Lower lobe of right lung (tissue), 2 donors: ENCODE results near the gene FLT3. TPM values are rescaled to one million over a fixed set of nuclear protein-coding genes. Genes with fewer than 3 reads are reported as not detected.
A peak's percentile ranks its signal among the peaks of the same experiment; 100 is the strongest.

Source experiments
- ATAC-seq, 2 donors: fragments of 200-7000 bp; cut with Tn5 transposase; one replicate each; pipeline ENCODE4 v1.9.1; 2020 to 2022; ENCODE audit warnings: mild to moderate bottlenecking in 2 of 2, moderate library complexity in 2 of 2
- DNase-seq: peaks from one replicate; pipeline ENCODE4 v3.0.0-alpha.2; 2020
- H3K27ac ChIP-seq: fragments of 200-600 bp; one replicate; pipeline ENCODE4 v1.8.0; 2022
- H3K27me3 ChIP-seq: fragments of 200-600 bp; one replicate; pipeline ENCODE4 v1.8.0; 2022; ENCODE audit warnings: low read depth
- H3K36me3 ChIP-seq: fragments of 200-600 bp; one replicate; pipeline ENCODE4 v1.8.0; 2022; ENCODE audit warnings: mild to moderate bottlenecking
- H3K4me1 ChIP-seq: fragments of 200-600 bp; one replicate; pipeline ENCODE4 v1.8.0; 2022
- H3K4me3 ChIP-seq: fragments of 200-600 bp; one replicate; pipeline ENCODE4 v1.8.0; 2022; ENCODE audit warnings: mild to moderate bottlenecking
- H3K9me3 ChIP-seq: fragments of 200-600 bp; one replicate; pipeline ENCODE4 v1.8.0; 2022
- intact Hi-C: fragments of 100-400 bp; cut with DNase I; formaldehyde crosslinking; loops from one replicate; pipeline ENCODE4 v1.11.0; 2022
- total RNA-seq: library from RNA; stranded (reverse); fragmentation: NEBNext Ultra II Directional; extraction: Animal tissue kit (Norgen Biotek cat#: 25700); gene quantifications from one replicate; pipeline ENCODE4 v1.2.1, GENCODE V29; 2021
- TF ChIP-seq, protein P1 (sequence below): fragments of 200-600 bp; IDR thresholded peaks from one replicate; pipeline ENCODE4 v1.8.0; 2022; ENCODE audit warnings: antibody characterized with exemption, mild to moderate bottlenecking
- donor health status: DM: no; HTN: yes; CAD: no; lungs with severe emphysema.

Gene FLT3
- total RNA-seq, 1 donor from 2014 or later = 1.6 TPM

DNA sequence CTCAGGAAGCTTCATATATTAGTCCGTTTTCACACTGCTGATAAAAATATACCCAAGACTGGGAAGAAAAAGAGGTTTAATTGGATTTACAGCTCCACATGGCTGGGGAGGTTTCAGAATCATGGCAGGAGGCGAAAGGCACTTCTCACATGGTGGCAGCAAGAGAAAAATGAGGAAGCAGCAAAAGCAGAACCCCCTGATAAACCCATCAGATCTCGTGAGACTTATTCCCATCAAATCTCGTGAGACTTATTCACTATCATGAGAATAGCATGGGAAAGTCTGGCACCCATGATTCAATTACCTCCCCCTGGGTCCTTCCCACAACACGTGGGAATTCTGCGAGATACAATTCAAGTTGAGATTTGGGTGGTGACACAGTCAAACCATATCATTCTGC lies 23.1 kb downstream of the FLT3 start:
- no peak for ATAC-seq
- H3K9me3 ChIP-seq = no peaks in the 10 kb centered on the region
- TF ChIP-seq, protein P1, sequence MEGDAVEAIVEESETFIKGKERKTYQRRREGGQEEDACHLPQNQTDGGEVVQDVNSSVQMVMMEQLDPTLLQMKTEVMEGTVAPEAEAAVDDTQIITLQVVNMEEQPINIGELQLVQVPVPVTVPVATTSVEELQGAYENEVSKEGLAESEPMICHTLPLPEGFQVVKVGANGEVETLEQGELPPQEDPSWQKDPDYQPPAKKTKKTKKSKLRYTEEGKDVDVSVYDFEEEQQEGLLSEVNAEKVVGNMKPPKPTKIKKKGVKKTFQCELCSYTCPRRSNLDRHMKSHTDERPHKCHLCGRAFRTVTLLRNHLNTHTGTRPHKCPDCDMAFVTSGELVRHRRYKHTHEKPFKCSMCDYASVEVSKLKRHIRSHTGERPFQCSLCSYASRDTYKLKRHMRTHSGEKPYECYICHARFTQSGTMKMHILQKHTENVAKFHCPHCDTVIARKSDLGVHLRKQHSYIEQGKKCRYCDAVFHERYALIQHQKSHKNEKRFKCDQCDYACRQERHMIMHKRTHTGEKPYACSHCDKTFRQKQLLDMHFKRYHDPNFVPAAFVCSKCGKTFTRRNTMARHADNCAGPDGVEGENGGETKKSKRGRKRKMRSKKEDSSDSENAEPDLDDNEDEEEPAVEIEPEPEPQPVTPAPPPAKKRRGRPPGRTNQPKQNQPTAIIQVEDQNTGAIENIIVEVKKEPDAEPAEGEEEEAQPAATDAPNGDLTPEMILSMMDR = no peak
- H3K4me1 ChIP-seq = no peaks in the 10 kb centered on the region
- intact Hi-C loops = no loop called here
- no peaks in the 10 kb centered on the region for H3K36me3 ChIP-seq
- H3K27me3 ChIP-seq = peaks cover 3% of the 10 kb centered on the region
- H3K4me3 ChIP-seq = no peak overlapping the region
- H3K27ac ChIP-seq = no peak overlapping the region
- DNase-seq = no peak

DNA sequence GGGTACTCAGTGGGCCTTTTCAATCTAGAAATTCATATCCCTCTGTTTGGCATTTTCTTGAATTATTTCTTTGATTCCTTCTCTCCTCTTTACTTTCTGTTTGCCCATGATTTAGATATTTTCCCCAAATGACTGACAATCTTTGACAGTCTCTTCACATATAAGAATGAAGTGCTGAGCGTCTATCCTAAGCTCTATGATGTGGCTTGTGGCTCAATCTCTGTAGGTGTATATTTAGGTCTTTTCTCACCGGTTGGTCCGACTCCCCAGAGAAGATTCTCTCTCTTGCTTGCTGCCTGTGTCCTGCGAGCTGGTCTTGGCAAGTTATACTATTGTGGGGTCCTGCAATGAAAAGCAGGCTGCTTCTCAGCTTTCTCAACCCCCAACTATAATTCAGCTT lies 29.0 kb downstream of the FLT3 start:
- Histone ChIP-seq H3K4me1 (no peaks in the 10 kb centered on the region), H3K4me3 (no peak overlapping the region), H3K9me3 (no peaks in the 10 kb centered on the region), H3K27me3 (no peaks in the 10 kb centered on the region), H3K36me3 (no peaks in the 10 kb centered on the region), H3K27ac (no peak overlapping the region)
- TF ChIP-seq, protein P1 = no peak
- DNase-seq = no peak
- intact Hi-C loops = no loop called here
- ATAC-seq = no peak

DNA sequence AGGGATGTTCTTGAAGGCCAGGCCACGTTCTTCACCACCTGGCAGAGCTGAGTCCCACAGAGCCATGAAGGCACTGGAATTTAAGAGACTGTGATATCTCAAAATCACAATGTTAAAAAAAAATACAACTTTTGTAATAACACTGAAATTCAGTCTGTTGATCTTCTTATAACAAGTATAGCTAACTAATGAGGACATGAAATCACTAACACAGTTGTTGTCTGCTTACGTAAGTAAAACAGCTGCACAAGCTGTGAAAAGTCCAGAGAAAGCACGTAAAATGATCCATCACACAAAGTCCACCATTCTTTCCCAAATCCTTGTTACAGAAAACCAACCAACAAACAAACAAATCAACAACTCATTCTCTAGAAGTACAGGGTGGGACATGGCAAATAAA lies 32.9 kb downstream of the FLT3 start:
- no peaks in the 10 kb centered on the region for H3K4me1 ChIP-seq
- H3K27ac ChIP-seq = no peak overlapping the region
- TF ChIP-seq, protein P1 = no peak
- H3K36me3 ChIP-seq = no peaks in the 10 kb centered on the region
- H3K27me3 ChIP-seq = no peaks in the 10 kb centered on the region
- H3K4me3 ChIP-seq = no peak overlapping the region
- no peak for ATAC-seq
- no peak for DNase-seq
- intact Hi-C loops = no loop called here
- no peaks in the 10 kb centered on the region for H3K9me3 ChIP-seq

DNA sequence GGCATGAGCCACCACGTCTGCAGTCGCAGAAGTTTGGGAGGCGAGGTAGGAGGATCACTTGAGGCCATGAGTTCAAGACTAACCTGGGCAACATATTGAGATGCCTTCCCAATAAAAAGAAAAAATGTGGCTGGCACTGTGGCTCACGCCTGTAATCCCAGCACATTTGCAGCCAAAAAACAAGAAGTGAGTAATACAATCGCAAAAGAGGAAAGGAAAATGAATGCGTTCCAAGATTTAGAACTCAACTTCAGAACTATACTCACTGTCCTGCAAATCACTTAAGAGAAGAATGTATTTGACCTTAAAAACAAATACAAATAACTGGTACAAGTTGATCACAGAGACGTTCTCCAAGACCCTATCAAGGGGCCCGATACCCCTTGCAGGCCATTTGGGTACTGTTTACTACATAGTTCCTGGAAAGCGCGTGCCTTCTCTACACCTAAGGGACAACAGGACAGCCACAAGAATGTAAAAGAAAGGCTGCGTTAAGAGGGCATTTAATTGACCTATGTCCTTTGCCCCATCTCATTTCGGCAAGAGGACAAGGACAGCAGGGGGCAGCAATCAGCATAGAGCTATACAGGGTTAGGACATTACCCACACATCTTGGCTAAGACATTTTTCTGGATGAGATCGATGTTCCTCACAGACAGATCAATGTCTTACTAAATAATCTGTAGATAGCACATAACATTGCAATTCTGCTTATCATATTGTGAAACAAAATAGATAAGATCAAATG lies 41.3 kb downstream of the FLT3 start:
- intact Hi-C loops = no loop called here
- DNase-seq (no peak), ATAC-seq (peak; percentile 41 to 42)
- H3K9me3 ChIP-seq = no peaks in the 10 kb centered on the region
- H3K36me3 ChIP-seq = no peaks in the 10 kb centered on the region
- no peak overlapping the region for H3K27ac ChIP-seq
- no peak overlapping the region for H3K4me3 ChIP-seq
- H3K27me3 ChIP-seq = peaks cover 4% of the 10 kb centered on the region
- TF ChIP-seq, protein P1 = peak; percentile 36
- H3K4me1 ChIP-seq = no peaks in the 10 kb centered on the region

DNA sequence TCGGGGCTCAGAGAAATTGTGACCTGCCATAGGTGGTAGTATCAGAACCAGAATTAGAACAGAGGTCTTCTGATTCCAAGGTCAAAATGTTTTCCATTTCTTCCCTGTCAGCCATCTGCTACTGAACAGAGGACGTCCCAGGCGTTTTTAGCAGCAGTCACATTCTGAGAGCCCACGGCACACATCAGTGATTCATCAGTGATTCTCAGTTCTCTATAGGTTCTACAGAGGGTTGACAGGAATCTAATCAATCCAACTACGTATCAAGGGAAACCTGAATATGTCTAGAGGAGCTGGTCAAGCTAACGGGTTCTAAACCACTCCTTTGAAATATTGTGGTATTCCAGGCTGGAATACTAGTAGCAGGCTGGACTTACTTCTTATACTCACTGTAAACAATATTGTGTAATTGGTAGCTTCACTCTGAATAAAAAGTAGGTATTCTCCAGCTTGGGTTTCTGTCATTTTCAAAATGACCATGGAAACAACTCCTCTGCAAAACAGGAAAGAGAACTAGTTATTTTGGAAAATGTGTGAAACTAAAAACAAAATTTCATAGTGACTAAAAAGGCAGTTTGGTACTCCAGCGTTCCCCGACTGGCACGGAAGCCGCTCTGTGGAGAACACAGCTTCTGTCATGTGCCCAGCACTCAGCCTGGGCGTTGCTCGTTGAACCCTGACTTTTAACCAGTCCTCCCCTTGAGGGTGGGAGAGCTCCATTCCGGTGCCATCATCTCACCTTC lies 43.2 kb downstream of the FLT3 start:
- DNase-seq (no peak), ATAC-seq (no peak)
- Histone ChIP-seq H3K36me3 (no peaks in the 10 kb centered on the region), H3K27ac (no peak overlapping the region), H3K4me3 (no peak overlapping the region), H3K27me3 (peaks cover 4% of the 10 kb centered on the region), H3K4me1 (no peaks in the 10 kb centered on the region), H3K9me3 (no peaks in the 10 kb centered on the region)
- intact Hi-C loops = no loop called here
- TF ChIP-seq, protein P1 = no peak
